Upper lobe of left lung (tissue), 4 donors: ENCODE results near the gene GP1BB.

Source experiments
- CTCF ChIP-seq, 6 experiments: fragments of 450-650 bp in 4 of 6; fragments of 200-600 bp in 2 of 6; sonication (generic) in 2 of 6; IDR thresholded peaks; one replicate each; pipeline ENCODE4 v1.5.1; 2016 to 2019; ENCODE audit warnings: antibody characterized with exemption in 6 of 6
- EP300 ChIP-seq, 4 donors: sonication (generic); formaldehyde crosslinking; IDR thresholded peaks; one replicate each; pipeline ENCODE4 v1.5.1; 2017; ENCODE audit warnings: antibody characterized with exemption in 4 of 4, control low read depth in 2 of 4
- POLR2A ChIP-seq, 4 donors: fragments of 450-650 bp; IDR thresholded peaks; one replicate each; pipeline ENCODE4 v1.5.1; 2016 to 2017; ENCODE audit warnings: antibody characterized with exemption in 4 of 4, mild to moderate bottlenecking in 2 of 4
- POLR2AphosphoS5 ChIP-seq, 2 donors: sonication (generic); formaldehyde crosslinking; IDR thresholded peaks; one replicate each; pipeline ENCODE4 v1.5.1; 2017; ENCODE audit warnings: antibody characterized with exemption in 2 of 2

DNA sequence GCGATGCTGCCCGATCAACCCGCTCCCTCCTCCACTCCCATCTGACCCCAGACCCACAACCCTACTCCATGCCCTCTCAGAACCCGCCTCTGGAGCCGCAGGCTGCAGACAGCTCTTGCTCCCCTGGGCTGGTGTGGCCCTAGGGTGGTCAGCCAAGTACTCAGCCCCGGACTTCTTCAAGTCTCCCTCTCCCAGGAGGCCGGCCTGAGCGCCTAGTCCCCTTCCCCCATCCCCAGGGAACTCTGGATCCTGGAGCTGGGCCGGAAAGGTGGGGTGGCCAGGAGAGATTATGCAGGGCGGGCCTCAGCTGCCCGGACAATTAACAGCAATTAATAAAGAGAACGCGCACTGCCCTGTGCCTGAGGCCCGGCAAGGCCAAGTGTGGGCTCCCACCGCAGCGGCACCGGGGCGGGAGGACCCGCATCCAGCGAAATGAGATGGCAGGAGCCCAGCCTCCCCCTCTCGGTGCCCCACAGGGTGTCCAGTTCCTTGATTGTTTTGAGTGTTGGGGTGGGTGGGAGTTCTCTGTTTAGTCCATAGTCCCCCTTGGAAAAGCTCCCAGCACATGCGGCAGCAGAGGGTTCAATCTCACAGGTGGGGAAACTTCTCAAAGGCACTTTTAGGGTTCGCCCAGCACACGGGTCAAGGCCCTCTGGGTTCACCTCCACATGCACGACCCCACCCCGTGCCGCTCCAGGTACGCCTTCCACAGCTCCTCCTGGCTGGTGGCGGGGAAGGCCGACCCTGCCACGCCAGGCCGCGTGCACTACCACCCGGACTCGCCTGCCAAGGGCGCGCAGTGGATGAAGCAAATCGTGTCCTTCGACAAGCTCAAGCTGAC is 40.3 kb downstream of the GP1BB start:
- TF ChIP-seq CTCF (IDR thresholded peaks at IDR 0.05) (no peak), POLR2A (IDR thresholded peaks at IDR 0.05) (no peak), POLR2AphosphoS5 (IDR thresholded peaks at IDR 0.05) (no peak), EP300 (IDR thresholded peaks at IDR 0.05) (no peak)
